DND-41 (cell line): Measurements from ENCODE around the gene CUEDC2.

Source experiments
- ATAC-seq: fragments of 200-7000 bp; cut with Tn5 transposase; 3 replicates; pipeline ENCODE4 v1.9.1; 2021; ENCODE audit warnings: low read depth; ENCODE audit not compliant: insufficient read depth
- DNase-seq: peaks from one replicate; pipeline ENCODE4 v3.0.0-alpha.2; 2020
- H2AFZ ChIP-seq: 2 replicates; pipeline ENCODE4 v1.6.0; 2012; ENCODE audit warnings: low read depth, low read length
- H3K27ac ChIP-seq: 2 replicates; pipeline ENCODE4 v1.5.1; 2012; ENCODE audit warnings: low read length, inconsistent platforms
- H3K27me3 ChIP-seq: fragments of 200-600 bp; sonication (generic); 2 replicates; pipeline ENCODE4 v1.6.0; 2012; ENCODE audit warnings: low read length, mild to moderate bottlenecking, inconsistent platforms; ENCODE audit not compliant: insufficient read depth, poor library complexity
- H3K36me3 ChIP-seq: 2 replicates; pipeline ENCODE4 v1.5.1; 2012; ENCODE audit warnings: low read length, inconsistent platforms; ENCODE audit not compliant: insufficient read depth
- H3K4me1 ChIP-seq: 2 replicates; pipeline ENCODE4 v1.5.1; 2012; ENCODE audit warnings: mild to moderate bottlenecking, low read length; ENCODE audit not compliant: insufficient read depth
- H3K4me2 ChIP-seq: 2 replicates; pipeline ENCODE4 v1.6.0; 2012; ENCODE audit warnings: mild to moderate bottlenecking, moderate library complexity, low read length, inconsistent platforms; ENCODE audit not compliant: insufficient read depth
- H3K4me3 ChIP-seq, 2 experiments: fragments of 200-600 bp in 1 of 2; shearing (Covaris generic) in 1 of 2; 2 replicates each; pipeline ENCODE4 v1.5.1; 2012 to 2016; ENCODE audit warnings: inconsistent platforms in 2 of 2, low read length in 2 of 2, mild to moderate bottlenecking in 2 of 2, low read depth in 1 of 2, moderate library complexity in 1 of 2
- H3K79me2 ChIP-seq: 2 replicates; pipeline ENCODE4 v1.6.0; 2012; ENCODE audit warnings: low read length, inconsistent platforms; ENCODE audit not compliant: insufficient read depth
- H3K9ac ChIP-seq: 2 replicates; pipeline ENCODE4 v1.6.0; 2012; ENCODE audit warnings: low read depth, mild to moderate bottlenecking, inconsistent platforms, low read length, moderate library complexity
- H3K9me3 ChIP-seq: 2 replicates; pipeline ENCODE4 v1.5.1; 2012; ENCODE audit warnings: low read length, moderate library complexity, mild to moderate bottlenecking, inconsistent platforms; ENCODE audit not compliant: insufficient read depth, severe bottlenecking
- H4K20me1 ChIP-seq: 2 replicates; pipeline ENCODE4 v1.6.0; 2012; ENCODE audit warnings: low read length; ENCODE audit not compliant: insufficient read depth
- EZH2 ChIP-seq: IDR thresholded peaks from 3 replicates; pipeline ENCODE4 v1.6.1; 2012; ENCODE audit warnings: borderline replicate concordance, low read depth, mild to moderate bottlenecking, moderate library complexity, low read length, inconsistent platforms; ENCODE audit not compliant: severe bottlenecking
- TF ChIP-seq, protein P1 (sequence below): IDR thresholded peaks from 2 replicates; pipeline ENCODE4 v1.5.1; 2012; ENCODE audit warnings: borderline replicate concordance, low read length, moderate library complexity, mild to moderate bottlenecking; ENCODE audit not compliant: poor library complexity, severe bottlenecking; ENCODE audit errors: extremely low read depth

Gene CUEDC2

DNA sequence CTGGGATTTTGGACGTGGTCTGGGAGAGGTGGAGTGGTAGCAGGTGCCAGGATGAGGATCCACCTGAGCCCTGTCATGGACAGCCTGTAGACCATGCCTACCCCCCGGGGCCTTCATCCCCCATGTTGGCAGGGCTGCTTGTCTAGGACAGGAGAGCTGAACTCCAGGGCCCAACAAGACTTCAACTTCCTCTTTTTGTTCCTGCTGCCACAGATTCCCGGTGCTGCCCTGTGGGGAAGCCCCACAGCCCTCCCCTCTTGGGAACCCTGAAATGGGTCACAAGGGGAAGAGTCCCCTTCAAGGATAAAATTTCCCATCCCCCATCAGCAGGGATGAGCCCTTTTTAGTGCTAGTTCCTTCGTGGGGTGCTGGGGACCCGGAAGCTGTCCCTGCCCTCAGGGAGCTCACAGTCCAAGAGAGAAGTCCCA, 1.3 kb upstream of the CUEDC2 start:
- TF ChIP-seq, protein P1, sequence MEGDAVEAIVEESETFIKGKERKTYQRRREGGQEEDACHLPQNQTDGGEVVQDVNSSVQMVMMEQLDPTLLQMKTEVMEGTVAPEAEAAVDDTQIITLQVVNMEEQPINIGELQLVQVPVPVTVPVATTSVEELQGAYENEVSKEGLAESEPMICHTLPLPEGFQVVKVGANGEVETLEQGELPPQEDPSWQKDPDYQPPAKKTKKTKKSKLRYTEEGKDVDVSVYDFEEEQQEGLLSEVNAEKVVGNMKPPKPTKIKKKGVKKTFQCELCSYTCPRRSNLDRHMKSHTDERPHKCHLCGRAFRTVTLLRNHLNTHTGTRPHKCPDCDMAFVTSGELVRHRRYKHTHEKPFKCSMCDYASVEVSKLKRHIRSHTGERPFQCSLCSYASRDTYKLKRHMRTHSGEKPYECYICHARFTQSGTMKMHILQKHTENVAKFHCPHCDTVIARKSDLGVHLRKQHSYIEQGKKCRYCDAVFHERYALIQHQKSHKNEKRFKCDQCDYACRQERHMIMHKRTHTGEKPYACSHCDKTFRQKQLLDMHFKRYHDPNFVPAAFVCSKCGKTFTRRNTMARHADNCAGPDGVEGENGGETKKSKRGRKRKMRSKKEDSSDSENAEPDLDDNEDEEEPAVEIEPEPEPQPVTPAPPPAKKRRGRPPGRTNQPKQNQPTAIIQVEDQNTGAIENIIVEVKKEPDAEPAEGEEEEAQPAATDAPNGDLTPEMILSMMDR, result no peak
- Histone ChIP-seq H3K27me3 (no peaks in the 10 kb centered on the region), H3K27ac (no peak overlapping the region), H3K4me3 (no peak overlapping the region), H3K4me2 (no peak overlapping the region), H3K4me1 (peaks cover 55% of the 10 kb centered on the region), H3K36me3 (peaks cover 3% of the 10 kb centered on the region), H2AFZ (no peak overlapping the region), H3K9ac (no peak overlapping the region), H3K79me2 (peaks cover 25% of the 10 kb centered on the region), H3K9me3 (no peaks in the 10 kb centered on the region), H4K20me1 (no peaks in the 10 kb centered on the region)
- no peak for DNase-seq
- no peak for ATAC-seq

DNA sequence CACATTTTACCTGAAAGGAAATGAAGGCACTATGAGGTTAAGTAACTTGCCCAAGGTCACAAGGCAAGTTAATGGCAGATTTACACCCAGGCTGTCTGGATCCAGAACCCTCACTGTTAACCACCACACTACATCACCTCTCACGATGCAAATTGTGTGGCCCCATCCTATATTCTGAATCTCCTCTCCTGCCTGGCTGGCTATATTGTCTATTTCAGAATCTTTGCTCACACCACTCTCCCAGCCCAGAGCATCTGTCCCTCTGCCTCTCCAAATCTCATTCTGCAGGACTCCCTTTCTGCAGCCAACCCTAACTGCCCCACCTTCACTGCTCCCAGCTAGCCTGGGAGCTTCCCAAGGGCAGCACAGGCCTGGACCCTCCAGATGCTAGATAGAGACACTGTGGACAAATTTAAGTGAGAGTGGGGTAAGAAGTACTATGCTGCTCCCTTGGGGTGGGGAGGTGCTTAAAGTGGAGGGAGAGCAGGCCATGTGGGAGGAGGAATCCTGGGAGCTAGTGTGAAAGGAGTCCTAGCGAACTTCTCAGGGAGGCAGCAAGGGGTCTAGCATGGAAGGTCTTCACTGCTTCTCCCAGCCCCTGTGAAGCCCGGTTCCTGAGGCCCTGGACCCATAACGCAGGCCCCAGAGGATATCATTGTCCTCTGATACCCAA, 786 bp downstream of the CUEDC2 start:
- no peak for DNase-seq

DNA sequence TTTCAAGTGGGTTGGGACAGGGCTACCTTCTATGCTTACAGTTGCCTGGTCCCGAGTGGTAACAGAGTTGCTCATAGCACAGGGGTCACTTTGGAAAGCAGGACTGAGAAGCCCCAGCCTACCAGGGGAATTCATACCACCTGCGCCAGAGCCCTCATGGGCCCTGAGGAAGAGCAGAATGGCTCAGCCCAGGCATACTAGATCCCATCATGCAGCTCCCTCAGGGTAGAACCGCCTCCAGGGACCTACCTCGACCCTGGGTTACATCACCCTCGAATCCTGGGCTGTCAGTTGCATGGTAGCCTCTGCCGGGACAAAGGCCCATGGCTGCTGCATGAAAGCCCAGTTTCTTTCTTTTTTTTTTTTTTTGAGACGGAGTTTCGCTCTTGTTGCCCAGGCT, 2.9 kb downstream of the CUEDC2 start:
- H3K4me3 ChIP-seq, result no peak overlapping the region
- no peak overlapping the region for H3K4me2 ChIP-seq
- H3K9ac ChIP-seq, result no peak overlapping the region
- H3K4me1 ChIP-seq, result peaks cover 30% of the 10 kb centered on the region
- no peak overlapping the region for H3K27ac ChIP-seq
- no peaks in the 10 kb centered on the region for H3K9me3 ChIP-seq
- H3K36me3 ChIP-seq, result peaks cover 13% of the 10 kb centered on the region
- H2AFZ ChIP-seq, result no peak overlapping the region
- no peak for DNase-seq
- H4K20me1 ChIP-seq, result peaks cover 3% of the 10 kb centered on the region; the same call in 1 of the 2 replicates
- peaks cover 23% of the 10 kb centered on the region for H3K79me2 ChIP-seq
- ATAC-seq, result no peak
- TF ChIP-seq, protein P1, result no peak
- no peak for TF ChIP-seq EZH2
- H3K27me3 ChIP-seq, result no peaks in the 10 kb centered on the region

More for the DNA sequence above, 786 bp downstream of the CUEDC2 start:
- TF ChIP-seq EZH2, result no peak
- TF ChIP-seq, protein P1, result peak; percentile 4
- peak; percentile 3 for ATAC-seq
- peak overlapping the region; percentile 61 to 96 for H3K4me3 ChIP-seq
- H3K27ac ChIP-seq, result peak overlapping the region; percentile 92
- H3K9ac ChIP-seq, result peak overlapping the region; percentile 90
- no peaks in the 10 kb centered on the region for H3K27me3 ChIP-seq
- peaks cover 52% of the 10 kb centered on the region for H3K4me1 ChIP-seq
- peak overlapping the region; percentile 93 for H2AFZ ChIP-seq
- H3K4me2 ChIP-seq, result peak overlapping the region; percentile 97
- H3K9me3 ChIP-seq, result no peaks in the 10 kb centered on the region
- H3K79me2 ChIP-seq, result peaks cover 29% of the 10 kb centered on the region
- H4K20me1 ChIP-seq, result no peaks in the 10 kb centered on the region; the same call in 1 of the 2 replicates
- peaks cover 7% of the 10 kb centered on the region for H3K36me3 ChIP-seq
